ENCODE results near the gene HSPB9. TPM values are rescaled to one million over a fixed set of nuclear protein-coding genes. Genes with fewer than 3 reads are reported as not detected.

HSPB9 gene
- total RNA-seq, 1 experiment from 2014 or later: not detected

GRCh38 chr17:42077755-42078154, 44.8 kb upstream of the HSPB9 start:
- no peaks in the 10 kb centered on the region for H3K9me3 ChIP-seq (ENCODE audit: control insufficient read depth in 1 of 2, insufficient read depth in 1 of 2, low read depth in 1 of 2, low read length in 2 of 2)
- no peak overlapping the region for H3K9ac ChIP-seq (ENCODE audit: low read length)
- ChIA-PET RAD21 (ENCODE audit: low non-redundant PET in 1 of 2, low total read pairs in 2 of 2, uncharacterized antibody in 2 of 2, unreplicated experiment in 2 of 2) (no interaction called here), CTCF (no interaction called here), POLR2A (no interaction called here)
- no peaks in the 10 kb centered on the region for H3K27me3 ChIP-seq (ENCODE audit: insufficient read depth, low read length)
- DNase-seq (ENCODE audit: low read depth, low spot score) (no peak), ATAC-seq (no peak)
- intact Hi-C loops (cut with micrococcal nuclease): no loop called here
- H3K4me1 ChIP-seq (ENCODE audit: control insufficient read depth in 1 of 2, insufficient read depth in 2 of 2, low read length in 2 of 2): peaks cover 11 to 18% of the 10 kb centered on the region in 2 experiments; a peak in 3 of 4 replicates
- TF ChIP-seq CEBPB (IDR thresholded peaks at IDR 0.05; ENCODE audit: low read depth): no peak
- no peak for TF ChIP-seq FOSL1 (IDR thresholded peaks at IDR 0.05; ENCODE audit: low read depth)
- TF ChIP-seq POLR2A (IDR thresholded peaks at IDR 0.05; ENCODE audit: borderline replicate concordance, extremely low read depth, insufficient read depth, insufficient read length): no peak
- TF ChIP-seq ZBTB33 (IDR thresholded peaks at IDR 0.05; ENCODE audit: extremely low read depth, insufficient replicate concordance, low read length): no peak
- TF ChIP-seq MAX (IDR thresholded peaks at IDR 0.05): no peak
- TF ChIP-seq ZNF274 (IDR thresholded peaks at IDR 0.05; ENCODE audit: low read depth, low read length): no peak
- H4K20me1 ChIP-seq (ENCODE audit: insufficient read depth): no peaks in the 10 kb centered on the region
- H3K9me2 ChIP-seq (ENCODE audit: insufficient read depth): no peaks in the 10 kb centered on the region
- H3K4me3 ChIP-seq (replicated peaks in 1 of 2; ENCODE audit: low read depth in 1 of 2, low read length in 2 of 2): no peak overlapping the region
- H2AFZ ChIP-seq (ENCODE audit: low read depth, low read length, poor library complexity, severe bottlenecking): no peak overlapping the region
- BruUV-seq (replicated peaks): no TSS peak
- H3K27ac ChIP-seq (ENCODE audit: low read depth, low read length): no peak overlapping the region
- H3K79me2 ChIP-seq (ENCODE audit: insufficient read depth, low read length): no peaks in the 10 kb centered on the region
- H3K36me3 ChIP-seq (ENCODE audit: control insufficient read depth in 1 of 2, insufficient read depth in 2 of 2, low read length in 2 of 2): no peaks in the 10 kb centered on the region
- H3K4me2 ChIP-seq (ENCODE audit: low read length): no peak overlapping the region

- CTCF ChIA-PET: no interaction called here
- BruUV-seq (replicated peaks): no TSS peak
- Histone ChIP-seq H3K9me2 (ENCODE audit: insufficient read depth) (no peaks in the 10 kb centered on the region), H3K27me3 (ENCODE audit: insufficient read depth, low read length) (no peaks in the 10 kb centered on the region), H3K9ac (ENCODE audit: low read length) (no peak overlapping the region), H2AFZ (ENCODE audit: low read depth, low read length, poor library complexity, severe bottlenecking) (no peak overlapping the region), H3K9me3 (ENCODE audit: control insufficient read depth in 1 of 2, insufficient read depth in 1 of 2, low read depth in 1 of 2, low read length in 2 of 2) (no peaks in the 10 kb centered on the region), H3K36me3 (ENCODE audit: control insufficient read depth in 1 of 2, insufficient read depth in 2 of 2, low read length in 2 of 2) (no peaks in the 10 kb centered on the region), H3K27ac (ENCODE audit: low read depth, low read length) (no peak overlapping the region), H3K4me2 (ENCODE audit: low read length) (no peak overlapping the region), H3K79me2 (ENCODE audit: insufficient read depth, low read length) (no peaks in the 10 kb centered on the region), H3K4me1 (ENCODE audit: control insufficient read depth in 1 of 2, insufficient read depth in 2 of 2, low read length in 2 of 2) (peaks cover 11 to 21% of the 10 kb centered on the region in 2 experiments; a peak in 3 of 4 replicates), H3K4me3 (replicated peaks in 1 of 2; ENCODE audit: low read depth in 1 of 2, low read length in 2 of 2) (no peak overlapping the region), H4K20me1 (ENCODE audit: insufficient read depth) (no peaks in the 10 kb centered on the region)
- POLR2A ChIA-PET: no interaction called here
- intact Hi-C loops (cut with micrococcal nuclease): no loop called here
- DNase-seq (ENCODE audit: low read depth, low spot score) (no peak), ATAC-seq (no peak)
- RAD21 ChIA-PET (ENCODE audit: low non-redundant PET in 1 of 2, low total read pairs in 2 of 2, uncharacterized antibody in 2 of 2, unreplicated experiment in 2 of 2): no interaction called here
- no peak for TF ChIP-seq MAX (IDR thresholded peaks at IDR 0.05)
- TF ChIP-seq ZFX (IDR thresholded peaks at IDR 0.05): no peak
- TF ChIP-seq SIN3A (IDR thresholded peaks at IDR 0.05; ENCODE audit: low read depth): no peak
- no peak for TF ChIP-seq ZBTB33 (IDR thresholded peaks at IDR 0.05; ENCODE audit: extremely low read depth, insufficient replicate concordance, low read length)
- TF ChIP-seq REST (IDR thresholded peaks at IDR 0.05; ENCODE audit: low read depth): no peak
- no peak for TF ChIP-seq EGR1 (IDR thresholded peaks at IDR 0.05; ENCODE audit: low read depth)
- TF ChIP-seq ZNF274 (IDR thresholded peaks at IDR 0.05; ENCODE audit: low read depth, low read length): no peak
- TF ChIP-seq JUND (IDR thresholded peaks at IDR 0.05): no peak
- TF ChIP-seq FOSL1 (IDR thresholded peaks at IDR 0.05; ENCODE audit: low read depth): no peak
- TF ChIP-seq SP1 (IDR thresholded peaks at IDR 0.05; ENCODE audit: low read depth): no peak
Measured at GRCh38 chr17:42078396-42079043, 44.1 kb upstream of the HSPB9 start.
